Measurements from ENCODE around the gene PBRM1. TPM values are rescaled to one million over a fixed set of nuclear protein-coding genes. Genes with fewer than 3 reads are reported as not detected.

Gene PBRM1
- total and polyA plus RNA-seq, 2 of the 8 experiments (the other 6 are each of a cell fraction or from before 2014, with no cell fraction given) = 19.3 to 65.8 TPM

DNA sequence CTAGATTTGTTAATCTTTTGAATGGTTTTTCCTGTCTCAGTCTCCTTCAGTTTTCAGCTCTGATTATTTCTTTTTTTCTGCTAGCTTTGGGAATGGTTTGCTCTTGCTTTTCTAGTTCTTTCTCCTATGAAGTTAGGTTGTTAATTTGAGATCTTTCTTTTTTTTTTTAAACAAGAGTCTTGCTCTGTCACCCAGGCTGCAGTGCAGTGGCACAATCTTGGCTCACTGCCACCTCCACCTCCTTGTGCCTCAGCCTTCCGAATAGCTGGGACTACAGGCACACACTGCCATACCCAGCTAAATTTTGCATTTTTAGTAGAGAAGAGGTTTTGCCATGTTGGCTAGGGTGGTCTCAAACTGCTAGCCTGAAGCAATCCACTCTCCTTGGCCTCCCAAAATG, 92.6 kb downstream of the PBRM1 start:
- Histone ChIP-seq H3K9me3 (ENCODE audit: insufficient read depth in 2 of 2, low read depth in 1 of 2, low read length in 1 of 2) (no peaks in the 10 kb centered on the region), H4K91ac (replicated peaks; ENCODE audit: insufficient read length, low read length) (no peak overlapping the region), H3K27ac (ENCODE audit: low read depth, low read length) (no peak overlapping the region), H4K20me1 (replicated peaks in 1 of 2; ENCODE audit: control insufficient read depth in 1 of 2, insufficient read depth in 2 of 2, low read length in 2 of 2) (no peaks in the 10 kb centered on the region), H4K5ac (ENCODE audit: insufficient read length, low read depth, low read length) (no peak overlapping the region), H4K8ac (ENCODE audit: extremely low read depth, insufficient read depth, low read length) (no peak overlapping the region), H2BK15ac (ENCODE audit: low read length) (no peak overlapping the region), H3K36me3 (ENCODE audit: control insufficient read depth in 2 of 4, insufficient read depth in 4 of 4, low read length in 3 of 4) (peaks cover 0 to 9% (median 4%) of the 10 kb centered on the region in 4 experiments; a peak in 4 of 8 replicates), H2BK12ac (ENCODE audit: low read depth, low read length) (no peak overlapping the region), H3K23ac (ENCODE audit: insufficient read length) (no peak overlapping the region), H3K9ac (replicated peaks in 1 of 4; ENCODE audit: extremely low read depth in 1 of 4, low read depth in 3 of 4, low read length in 3 of 4) (no peak overlapping the region), H3K4me2 (ENCODE audit: insufficient read depth in 1 of 2, low read depth in 2 of 2, low read length in 2 of 2) (no peak overlapping the region), H2BK20ac (ENCODE audit: low read length) (no peak overlapping the region), H2BK5ac (ENCODE audit: low read depth, low read length) (no peak overlapping the region), H3K23me2 (ENCODE audit: low read depth, low read length) (no peaks in the 10 kb centered on the region), H3K14ac (ENCODE audit: insufficient read length) (no peak overlapping the region), H3K56ac (replicated peaks; ENCODE audit: insufficient read length, low read depth, low read length) (no peak overlapping the region), H2AK5ac (ENCODE audit: low read depth, low read length) (no peak overlapping the region), H2AFZ (ENCODE audit: low read length) (no peak overlapping the region), H3K4ac (replicated peaks; ENCODE audit: insufficient read length, low read depth, low read length) (no peak overlapping the region), H2BK120ac (replicated peaks; ENCODE audit: low read depth, low read length) (no peak overlapping the region), H3K27me3 (replicated peaks in 1 of 4; ENCODE audit: control insufficient read depth in 3 of 4, extremely low read depth in 1 of 4, insufficient read depth in 3 of 4, low read length in 3 of 4) (no peaks in the 10 kb centered on the region), H3K18ac (ENCODE audit: extremely low read depth, low read length) (no peak overlapping the region), H3K4me1 (replicated peaks in 1 of 4; ENCODE audit: control insufficient read depth in 3 of 4, insufficient read depth in 4 of 4, low read length in 3 of 4) (no peaks in the 10 kb centered on the region), H3K4me3 (ENCODE audit: extremely low read depth in 1 of 4, insufficient read depth in 2 of 4, low read depth in 3 of 4, low read length in 4 of 4) (no peak overlapping the region), H3K79me2 (ENCODE audit: control insufficient read depth in 1 of 2, insufficient read depth in 2 of 2, low read length in 2 of 2) (no peaks in the 10 kb centered on the region), H3K79me1 (ENCODE audit: low read depth, low read length) (no peaks in the 10 kb centered on the region)
- CTCF ChIA-PET (ENCODE audit: partially characterized antibody) = interaction anchor here (0.6 kb wide), 1 partner anchor 102 kb away, joined by 3 read pairs; no protein-coding TSS in a partner anchor
- FAIRE-seq (no peak), DNase-seq (ENCODE audit: low read depth in 1 of 2, low spot score in 2 of 2) (no peak)
- POLR2A ChIA-PET (ENCODE audit: partially characterized antibody) = no interaction called here
- TF ChIP-seq RAD21 (IDR thresholded peaks at IDR 0.05 in 1 of 2, conservative IDR thresholded peaks at IDR 0.05 in 1 of 2; ENCODE audit: low read depth in 2 of 2, low read length in 2 of 2) = no peak
- TF ChIP-seq MAFK (IDR thresholded peaks at IDR 0.05; ENCODE audit: low read depth, low read length) = no peak
- TF ChIP-seq, protein P1, sequence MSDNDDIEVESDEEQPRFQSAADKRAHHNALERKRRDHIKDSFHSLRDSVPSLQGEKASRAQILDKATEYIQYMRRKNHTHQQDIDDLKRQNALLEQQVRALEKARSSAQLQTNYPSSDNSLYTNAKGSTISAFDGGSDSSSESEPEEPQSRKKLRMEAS (IDR thresholded peaks at IDR 0.05) = no peak
- TF ChIP-seq EZH2 (IDR thresholded peaks at IDR 0.05; ENCODE audit: low read depth, low read length, severe bottlenecking) = no peak
- WGBS, 2 experiments (ENCODE audit: extremely low coverage in 1 of 2, insufficient coverage in 1 of 2, insufficient read length in 1 of 2, insufficient replicate concordance in 2 of 2, low coverage in 1 of 2, low lambda C conversion rate in 2 of 2, missing lambda C conversion rate in 1 of 2) = 100% methylated on average over 1 of the region's 1 CpG; no CpG with 5 or more reads in 1 of the 2 experiments

Measured in H1 (cell line).